ENCODE data around the gene NUBP2.

NUBP2 gene

GRCh38 chr16:1771188-1771863 lies 11.4 kb upstream of the NUBP2 start, which contains the start of gene NME3 (continued):
- TF ChIP-seq ZNF138 (tag by site-specific recombination; IDR thresholded peaks at IDR 0.05; ENCODE audit: borderline replicate concordance) (no peak), ZNF423 (tag by site-specific recombination; IDR thresholded peaks at IDR 0.05) (peak; percentile 89), HOXD13 (CRISPR knock-in tag; IDR thresholded peaks at IDR 0.05; ENCODE audit: borderline replicate concordance) (no peak), ZNF830 (tag by site-specific recombination; IDR thresholded peaks at IDR 0.05; ENCODE audit: low read depth) (no peak), ZNF670 (tag by site-specific recombination; IDR thresholded peaks at IDR 0.05; ENCODE audit: low read depth) (no peak), TCF7L2 (IDR thresholded peaks at IDR 0.05; ENCODE audit: borderline replicate concordance, low read depth, low read length) (no peak), ZIC2 (tag by site-specific recombination; IDR thresholded peaks at IDR 0.05) (no peak; the same call in 1 of the 2 replicates), ZNF391 (tag by site-specific recombination; IDR thresholded peaks at IDR 0.05; ENCODE audit: borderline replicate concordance, low read depth) (no peak), ZNF791 (tag by site-specific recombination; IDR thresholded peaks at IDR 0.05) (no peak), ZBTB8A (tag by site-specific recombination; IDR thresholded peaks at IDR 0.05) (no peak; the same call in 1 of the 2 replicates), ZNF529 (tag by site-specific recombination; IDR thresholded peaks at IDR 0.05; ENCODE audit: insufficient replicate concordance) (no peak), ZNF701 (tag by site-specific recombination; IDR thresholded peaks at IDR 0.05) (no peak), ZSCAN23 (tag by site-specific recombination; IDR thresholded peaks at IDR 0.05) (no peak), ZNF416 (tag by site-specific recombination; IDR thresholded peaks at IDR 0.05) (no peak), ZNF549 (tag by site-specific recombination; IDR thresholded peaks at IDR 0.05) (no peak), YY1 (tag by site-specific recombination; IDR thresholded peaks at IDR 0.05) (no peak; the same call in 1 of the 2 replicates), ZBTB1 (tag by site-specific recombination; IDR thresholded peaks at IDR 0.05) (no peak), ZNF132 (tag by site-specific recombination; IDR thresholded peaks at IDR 0.05; ENCODE audit: borderline replicate concordance) (no peak), ZEB2 (tag by site-specific recombination; IDR thresholded peaks at IDR 0.05) (no peak), ZNF239 (tag by site-specific recombination; IDR thresholded peaks at IDR 0.05) (no peak), ZNF585B (tag by site-specific recombination; IDR thresholded peaks at IDR 0.05) (no peak), ZNF596 (tag by site-specific recombination; IDR thresholded peaks at IDR 0.05) (no peak)
- TF ChIP-seq, protein P1, sequence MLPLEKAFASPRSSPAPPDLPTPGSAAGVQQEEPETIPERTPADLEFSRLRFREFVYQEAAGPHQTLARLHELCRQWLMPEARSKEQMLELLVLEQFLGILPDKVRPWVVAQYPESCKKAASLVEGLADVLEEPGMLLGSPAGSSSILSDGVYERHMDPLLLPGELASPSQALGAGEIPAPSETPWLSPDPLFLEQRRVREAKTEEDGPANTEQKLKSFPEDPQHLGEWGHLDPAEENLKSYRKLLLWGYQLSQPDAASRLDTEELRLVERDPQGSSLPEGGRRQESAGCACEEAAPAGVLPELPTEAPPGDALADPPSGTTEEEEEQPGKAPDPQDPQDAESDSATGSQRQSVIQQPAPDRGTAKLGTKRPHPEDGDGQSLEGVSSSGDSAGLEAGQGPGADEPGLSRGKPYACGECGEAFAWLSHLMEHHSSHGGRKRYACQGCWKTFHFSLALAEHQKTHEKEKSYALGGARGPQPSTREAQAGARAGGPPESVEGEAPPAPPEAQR (tag by site-specific recombination; IDR thresholded peaks at IDR 0.05), result no peak
- TF ChIP-seq, protein P2, sequence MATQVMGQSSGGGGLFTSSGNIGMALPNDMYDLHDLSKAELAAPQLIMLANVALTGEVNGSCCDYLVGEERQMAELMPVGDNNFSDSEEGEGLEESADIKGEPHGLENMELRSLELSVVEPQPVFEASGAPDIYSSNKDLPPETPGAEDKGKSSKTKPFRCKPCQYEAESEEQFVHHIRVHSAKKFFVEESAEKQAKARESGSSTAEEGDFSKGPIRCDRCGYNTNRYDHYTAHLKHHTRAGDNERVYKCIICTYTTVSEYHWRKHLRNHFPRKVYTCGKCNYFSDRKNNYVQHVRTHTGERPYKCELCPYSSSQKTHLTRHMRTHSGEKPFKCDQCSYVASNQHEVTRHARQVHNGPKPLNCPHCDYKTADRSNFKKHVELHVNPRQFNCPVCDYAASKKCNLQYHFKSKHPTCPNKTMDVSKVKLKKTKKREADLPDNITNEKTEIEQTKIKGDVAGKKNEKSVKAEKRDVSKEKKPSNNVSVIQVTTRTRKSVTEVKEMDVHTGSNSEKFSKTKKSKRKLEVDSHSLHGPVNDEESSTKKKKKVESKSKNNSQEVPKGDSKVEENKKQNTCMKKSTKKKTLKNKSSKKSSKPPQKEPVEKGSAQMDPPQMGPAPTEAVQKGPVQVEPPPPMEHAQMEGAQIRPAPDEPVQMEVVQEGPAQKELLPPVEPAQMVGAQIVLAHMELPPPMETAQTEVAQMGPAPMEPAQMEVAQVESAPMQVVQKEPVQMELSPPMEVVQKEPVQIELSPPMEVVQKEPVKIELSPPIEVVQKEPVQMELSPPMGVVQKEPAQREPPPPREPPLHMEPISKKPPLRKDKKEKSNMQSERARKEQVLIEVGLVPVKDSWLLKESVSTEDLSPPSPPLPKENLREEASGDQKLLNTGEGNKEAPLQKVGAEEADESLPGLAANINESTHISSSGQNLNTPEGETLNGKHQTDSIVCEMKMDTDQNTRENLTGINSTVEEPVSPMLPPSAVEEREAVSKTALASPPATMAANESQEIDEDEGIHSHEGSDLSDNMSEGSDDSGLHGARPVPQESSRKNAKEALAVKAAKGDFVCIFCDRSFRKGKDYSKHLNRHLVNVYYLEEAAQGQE (tag by site-specific recombination; IDR thresholded peaks at IDR 0.05), result no peak
- TF ChIP-seq, protein P3, sequence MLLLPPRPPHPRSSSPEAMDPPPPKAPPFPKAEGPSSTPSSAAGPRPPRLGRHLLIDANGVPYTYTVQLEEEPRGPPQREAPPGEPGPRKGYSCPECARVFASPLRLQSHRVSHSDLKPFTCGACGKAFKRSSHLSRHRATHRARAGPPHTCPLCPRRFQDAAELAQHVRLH (tag by site-specific recombination; IDR thresholded peaks at IDR 0.05), result no peak
- TF ChIP-seq, protein P4, sequence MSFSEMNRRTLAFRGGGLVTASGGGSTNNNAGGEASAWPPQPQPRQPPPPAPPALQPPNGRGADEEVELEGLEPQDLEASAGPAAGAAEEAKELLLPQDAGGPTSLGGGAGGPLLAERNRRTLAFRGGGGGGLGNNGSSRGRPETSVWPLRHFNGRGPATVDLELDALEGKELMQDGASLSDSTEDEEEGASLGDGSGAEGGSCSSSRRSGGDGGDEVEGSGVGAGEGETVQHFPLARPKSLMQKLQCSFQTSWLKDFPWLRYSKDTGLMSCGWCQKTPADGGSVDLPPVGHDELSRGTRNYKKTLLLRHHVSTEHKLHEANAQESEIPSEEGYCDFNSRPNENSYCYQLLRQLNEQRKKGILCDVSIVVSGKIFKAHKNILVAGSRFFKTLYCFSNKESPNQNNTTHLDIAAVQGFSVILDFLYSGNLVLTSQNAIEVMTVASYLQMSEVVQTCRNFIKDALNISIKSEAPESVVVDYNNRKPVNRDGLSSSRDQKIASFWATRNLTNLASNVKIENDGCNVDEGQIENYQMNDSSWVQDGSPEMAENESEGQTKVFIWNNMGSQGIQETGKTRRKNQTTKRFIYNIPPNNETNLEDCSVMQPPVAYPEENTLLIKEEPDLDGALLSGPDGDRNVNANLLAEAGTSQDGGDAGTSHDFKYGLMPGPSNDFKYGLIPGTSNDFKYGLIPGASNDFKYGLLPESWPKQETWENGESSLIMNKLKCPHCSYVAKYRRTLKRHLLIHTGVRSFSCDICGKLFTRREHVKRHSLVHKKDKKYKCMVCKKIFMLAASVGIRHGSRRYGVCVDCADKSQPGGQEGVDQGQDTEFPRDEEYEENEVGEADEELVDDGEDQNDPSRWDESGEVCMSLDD (tag by site-specific recombination; IDR thresholded peaks at IDR 0.05), result peak; percentile 68; the same call in 1 of the 2 replicates
- TF ChIP-seq, protein P5, sequence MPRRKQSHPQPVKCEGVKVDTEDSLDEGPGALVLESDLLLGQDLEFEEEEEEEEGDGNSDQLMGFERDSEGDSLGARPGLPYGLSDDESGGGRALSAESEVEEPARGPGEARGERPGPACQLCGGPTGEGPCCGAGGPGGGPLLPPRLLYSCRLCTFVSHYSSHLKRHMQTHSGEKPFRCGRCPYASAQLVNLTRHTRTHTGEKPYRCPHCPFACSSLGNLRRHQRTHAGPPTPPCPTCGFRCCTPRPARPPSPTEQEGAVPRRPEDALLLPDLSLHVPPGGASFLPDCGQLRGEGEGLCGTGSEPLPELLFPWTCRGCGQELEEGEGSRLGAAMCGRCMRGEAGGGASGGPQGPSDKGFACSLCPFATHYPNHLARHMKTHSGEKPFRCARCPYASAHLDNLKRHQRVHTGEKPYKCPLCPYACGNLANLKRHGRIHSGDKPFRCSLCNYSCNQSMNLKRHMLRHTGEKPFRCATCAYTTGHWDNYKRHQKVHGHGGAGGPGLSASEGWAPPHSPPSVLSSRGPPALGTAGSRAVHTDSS (tag by site-specific recombination; IDR thresholded peaks at IDR 0.05), result no peak; the same call in 1 of the 2 replicates
- TF ChIP-seq, protein P6, sequence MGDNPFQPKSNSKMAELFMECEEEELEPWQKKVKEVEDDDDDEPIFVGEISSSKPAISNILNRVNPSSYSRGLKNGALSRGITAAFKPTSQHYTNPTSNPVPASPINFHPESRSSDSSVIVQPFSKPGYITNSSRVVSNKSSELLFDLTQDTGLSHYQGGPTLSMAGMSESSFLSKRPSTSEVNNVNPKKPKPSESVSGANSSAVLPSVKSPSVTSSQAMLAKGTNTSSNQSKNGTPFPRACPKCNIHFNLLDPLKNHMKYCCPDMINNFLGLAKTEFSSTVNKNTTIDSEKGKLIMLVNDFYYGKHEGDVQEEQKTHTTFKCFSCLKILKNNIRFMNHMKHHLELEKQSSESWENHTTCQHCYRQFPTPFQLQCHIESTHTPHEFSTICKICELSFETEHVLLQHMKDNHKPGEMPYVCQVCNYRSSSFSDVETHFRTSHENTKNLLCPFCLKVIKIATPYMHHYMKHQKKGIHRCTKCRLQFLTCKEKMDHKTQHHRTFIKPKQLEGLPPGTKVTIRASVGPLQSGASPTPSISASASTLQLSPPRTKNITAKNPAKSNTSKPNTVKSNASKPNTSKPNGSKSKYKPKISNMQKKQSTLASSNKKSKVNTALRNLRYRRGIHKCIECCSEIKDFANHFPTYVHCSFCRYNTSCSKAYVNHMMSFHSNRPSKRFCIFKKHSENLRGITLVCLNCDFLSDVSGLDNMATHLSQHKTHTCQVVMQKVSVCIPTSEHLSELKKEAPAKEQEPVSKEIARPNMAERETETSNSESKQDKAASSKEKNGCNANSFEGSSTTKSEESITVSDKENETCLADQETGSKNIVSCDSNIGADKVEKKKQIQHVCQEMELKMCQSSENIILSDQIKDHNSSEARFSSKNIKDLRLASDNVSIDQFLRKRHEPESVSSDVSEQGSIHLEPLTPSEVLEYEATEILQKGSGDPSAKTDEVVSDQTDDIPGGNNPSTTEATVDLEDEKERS (tag by site-specific recombination; IDR thresholded peaks at IDR 0.05), result no peak

Data from HEK293 (cell line).